ENCODE data around the gene LRRK2. TPM values are rescaled to one million over a fixed set of nuclear protein-coding genes. Genes with fewer than 3 reads are reported as not detected.

LRRK2 gene
- total RNA-seq, 1 experiment from 2014 or later, result 0.26 TPM

GRCh38 chr12:40184493-40185302 is 40.1 kb upstream of the LRRK2 start:
- POLR2A ChIA-PET (ENCODE audit: unreplicated experiment), result no interaction called here
- BruUV-seq (replicated peaks), result no TSS peak
- Histone ChIP-seq H3K4me2 (no peak overlapping the region), H4K20me1 (ENCODE audit: insufficient read depth) (no peaks in the 10 kb centered on the region), H2AFZ (no peak overlapping the region), H3K9me2 (ENCODE audit: insufficient read depth) (no peaks in the 10 kb centered on the region), H3K27me3 (ENCODE audit: insufficient read depth, low read depth) (no peaks in the 10 kb centered on the region), H3F3A (ENCODE audit: insufficient read depth, low read depth) (no peaks in the 10 kb centered on the region), H3K36me3 (ENCODE audit: low read depth) (no peaks in the 10 kb centered on the region), H3K4me1 (replicated peaks; ENCODE audit: insufficient read depth) (no peaks in the 10 kb centered on the region), H3K9me3 (ENCODE audit: insufficient read depth, low read depth) (no peaks in the 10 kb centered on the region; the same call in 1 of the 2 replicates), H3K27ac (no peak overlapping the region), H3K4me3 (no peak overlapping the region), H3K79me2 (ENCODE audit: low read depth) (no peaks in the 10 kb centered on the region)
- CTCF ChIA-PET, result no interaction called here
- no peak for DNase-seq
- intact Hi-C loops (cut with micrococcal nuclease; ENCODE audit: unreplicated experiment), result no loop called here
- TF ChIP-seq EZH2 (IDR thresholded peaks at IDR 0.05; ENCODE audit: low read depth) (no peak), CTCF (conservative IDR thresholded peaks at IDR 0.05) (no peak)

GRCh38 chr12:40185303-40185693 is 39.5 kb upstream of the LRRK2 start:
- Histone ChIP-seq H3K27ac (no peak overlapping the region), H3K4me3 (no peak overlapping the region), H3K9me3 (ENCODE audit: insufficient read depth, low read depth) (no peaks in the 10 kb centered on the region; the same call in 1 of the 2 replicates), H3K79me2 (ENCODE audit: low read depth) (no peaks in the 10 kb centered on the region), H2AFZ (no peak overlapping the region), H3K9me2 (ENCODE audit: insufficient read depth) (no peaks in the 10 kb centered on the region), H3K4me1 (replicated peaks; ENCODE audit: insufficient read depth) (no peaks in the 10 kb centered on the region), H3K27me3 (ENCODE audit: insufficient read depth, low read depth) (no peaks in the 10 kb centered on the region), H3K36me3 (ENCODE audit: low read depth) (no peaks in the 10 kb centered on the region), H3K4me2 (no peak overlapping the region), H3F3A (ENCODE audit: insufficient read depth, low read depth) (no peaks in the 10 kb centered on the region), H4K20me1 (ENCODE audit: insufficient read depth) (no peaks in the 10 kb centered on the region)
- BruUV-seq (replicated peaks), result no TSS peak
- ChIA-PET CTCF (no interaction called here), POLR2A (ENCODE audit: unreplicated experiment) (no interaction called here)
- no peak for DNase-seq
- TF ChIP-seq CTCF (conservative IDR thresholded peaks at IDR 0.05), result no peak
- TF ChIP-seq EZH2 (IDR thresholded peaks at IDR 0.05; ENCODE audit: low read depth), result no peak
- intact Hi-C loops (cut with micrococcal nuclease; ENCODE audit: unreplicated experiment), result no loop called here

- no peak for TF ChIP-seq CTCF (conservative IDR thresholded peaks at IDR 0.05)
- TF ChIP-seq EZH2 (IDR thresholded peaks at IDR 0.05; ENCODE audit: low read depth), result no peak
- Histone ChIP-seq H3K9me2 (ENCODE audit: insufficient read depth) (no peaks in the 10 kb centered on the region), H3K79me2 (ENCODE audit: low read depth) (no peaks in the 10 kb centered on the region), H2AFZ (no peak overlapping the region), H3K36me3 (ENCODE audit: low read depth) (no peaks in the 10 kb centered on the region), H3F3A (ENCODE audit: insufficient read depth, low read depth) (no peaks in the 10 kb centered on the region), H3K9me3 (ENCODE audit: insufficient read depth, low read depth) (no peaks in the 10 kb centered on the region; the same call in 1 of the 2 replicates), H3K4me3 (no peak overlapping the region), H3K27ac (no peak overlapping the region), H3K4me2 (no peak overlapping the region), H4K20me1 (ENCODE audit: insufficient read depth) (no peaks in the 10 kb centered on the region), H3K27me3 (ENCODE audit: insufficient read depth, low read depth) (no peaks in the 10 kb centered on the region), H3K4me1 (replicated peaks; ENCODE audit: insufficient read depth) (no peaks in the 10 kb centered on the region)
- no TSS peak for BruUV-seq (replicated peaks)
- no peak for DNase-seq
- intact Hi-C loops (cut with micrococcal nuclease; ENCODE audit: unreplicated experiment), result no loop called here
- POLR2A ChIA-PET (ENCODE audit: unreplicated experiment), result no interaction called here
- CTCF ChIA-PET, result no interaction called here
Observed at GRCh38 chr12:40188558-40189320, 36.1 kb upstream of the LRRK2 start.
